VCaP (cell line): ENCODE results near the gene CNN2.

Experiments used
- H3K27ac ChIP-seq: fragments of 450-650 bp; 2 replicates; pipeline ENCODE4 v1.5.1; 2017
- TF ChIP-seq, protein P1 (sequence below): fragments of 450-650 bp; conservative IDR thresholded peaks from 2 replicates; pipeline ENCODE4 v1.5.1; 2017; ENCODE audit warnings: mild to moderate bottlenecking, moderate library complexity

The CNN2 gene

DNA sequence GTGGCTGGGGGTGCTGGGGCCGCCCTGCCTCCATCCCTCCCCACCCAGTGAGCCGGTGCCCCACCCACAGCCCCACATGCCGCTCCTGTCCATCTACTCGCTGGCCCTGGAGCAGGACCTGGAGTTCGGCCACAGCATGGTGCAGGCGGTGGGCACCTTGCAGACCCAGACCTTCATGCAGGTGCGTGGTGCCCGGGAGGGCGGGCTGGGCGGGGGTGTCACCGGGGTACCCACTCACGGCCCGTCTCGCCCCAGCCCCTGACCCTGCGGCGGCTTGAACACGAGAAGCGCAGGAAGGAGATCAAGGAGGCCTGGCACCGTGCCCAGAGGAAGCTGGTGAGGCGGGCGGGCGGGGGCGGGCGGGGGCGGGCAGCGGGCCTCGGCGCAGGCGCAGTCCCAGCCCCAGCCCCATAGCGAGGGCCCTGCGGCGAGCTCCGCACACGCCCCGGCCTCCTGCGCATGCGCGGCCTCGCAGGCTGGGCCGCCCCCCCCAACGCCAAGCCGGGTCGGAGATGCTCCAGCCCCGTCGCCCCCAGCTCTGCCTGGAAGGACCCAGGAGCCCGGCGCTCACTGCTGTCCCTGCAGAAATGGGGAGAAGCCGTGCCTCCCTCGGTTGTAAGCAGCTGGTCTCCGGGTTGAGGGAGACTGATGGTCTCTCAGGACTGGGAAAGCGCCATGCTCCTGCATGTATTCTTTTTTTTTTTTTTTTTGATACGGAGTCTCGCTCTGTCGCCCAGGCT lies 48.3 kb downstream of the CNN2 start:
- TF ChIP-seq, protein P1, sequence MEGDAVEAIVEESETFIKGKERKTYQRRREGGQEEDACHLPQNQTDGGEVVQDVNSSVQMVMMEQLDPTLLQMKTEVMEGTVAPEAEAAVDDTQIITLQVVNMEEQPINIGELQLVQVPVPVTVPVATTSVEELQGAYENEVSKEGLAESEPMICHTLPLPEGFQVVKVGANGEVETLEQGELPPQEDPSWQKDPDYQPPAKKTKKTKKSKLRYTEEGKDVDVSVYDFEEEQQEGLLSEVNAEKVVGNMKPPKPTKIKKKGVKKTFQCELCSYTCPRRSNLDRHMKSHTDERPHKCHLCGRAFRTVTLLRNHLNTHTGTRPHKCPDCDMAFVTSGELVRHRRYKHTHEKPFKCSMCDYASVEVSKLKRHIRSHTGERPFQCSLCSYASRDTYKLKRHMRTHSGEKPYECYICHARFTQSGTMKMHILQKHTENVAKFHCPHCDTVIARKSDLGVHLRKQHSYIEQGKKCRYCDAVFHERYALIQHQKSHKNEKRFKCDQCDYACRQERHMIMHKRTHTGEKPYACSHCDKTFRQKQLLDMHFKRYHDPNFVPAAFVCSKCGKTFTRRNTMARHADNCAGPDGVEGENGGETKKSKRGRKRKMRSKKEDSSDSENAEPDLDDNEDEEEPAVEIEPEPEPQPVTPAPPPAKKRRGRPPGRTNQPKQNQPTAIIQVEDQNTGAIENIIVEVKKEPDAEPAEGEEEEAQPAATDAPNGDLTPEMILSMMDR: no peak
- H3K27ac ChIP-seq: peak overlapping the region; percentile 77

GRCh38 chr19:1076046-1076386 lies 49.6 kb downstream of the CNN2 start:
- TF ChIP-seq, protein P1: no peak
- peak overlapping the region; percentile 77 for H3K27ac ChIP-seq

DNA sequence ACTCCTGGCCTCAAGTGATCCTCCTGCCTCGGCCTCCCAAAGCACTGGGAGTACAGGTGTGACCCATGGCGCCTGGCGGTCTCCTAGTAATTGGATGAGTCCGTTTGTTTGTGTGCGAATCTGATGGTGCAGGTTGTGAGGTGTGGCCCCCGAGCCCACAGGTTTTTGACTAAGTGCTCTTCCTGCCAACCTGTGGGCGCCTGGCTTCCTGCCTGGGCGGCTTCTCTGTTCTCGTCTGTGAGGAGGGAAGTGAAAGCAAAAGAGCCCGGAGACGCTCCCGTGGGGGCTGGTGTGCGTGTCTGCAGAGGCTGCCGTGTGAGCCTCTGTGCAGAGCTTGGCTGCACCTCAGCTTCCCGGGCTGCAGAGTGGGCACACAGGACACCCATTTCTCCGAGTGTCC lies 50.5 kb downstream of the CNN2 start:
- TF ChIP-seq, protein P1: no peak
- H3K27ac ChIP-seq: no peak overlapping the region

DNA sequence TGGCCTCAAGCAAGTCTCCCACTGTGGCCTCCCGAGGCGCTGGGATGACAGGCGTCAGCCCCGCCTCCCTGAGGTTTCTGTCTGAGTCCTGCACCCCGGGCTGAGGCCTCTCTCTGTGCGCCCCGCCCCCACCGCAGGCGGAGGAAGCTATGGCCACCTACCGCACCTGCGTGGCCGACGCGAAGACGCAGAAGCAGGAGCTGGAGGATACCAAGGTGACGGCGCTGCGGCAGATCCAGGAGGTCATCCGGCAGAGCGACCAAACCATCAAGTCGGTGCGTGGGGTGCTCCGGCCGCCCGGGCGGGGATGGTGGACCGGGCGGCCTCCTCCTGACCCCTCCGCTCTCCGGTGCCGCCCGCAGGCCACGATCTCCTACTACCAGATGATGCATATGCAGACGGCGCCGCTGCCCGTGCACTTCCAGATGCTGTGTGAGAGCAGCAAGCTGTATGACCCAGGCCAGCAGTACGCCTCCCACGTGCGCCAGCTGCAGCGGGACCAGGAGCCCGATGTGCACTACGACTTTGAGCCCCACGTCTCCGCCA lies 53.2 kb downstream of the CNN2 start:
- H3K27ac ChIP-seq: no peak overlapping the region
- TF ChIP-seq, protein P1: no peak

DNA sequence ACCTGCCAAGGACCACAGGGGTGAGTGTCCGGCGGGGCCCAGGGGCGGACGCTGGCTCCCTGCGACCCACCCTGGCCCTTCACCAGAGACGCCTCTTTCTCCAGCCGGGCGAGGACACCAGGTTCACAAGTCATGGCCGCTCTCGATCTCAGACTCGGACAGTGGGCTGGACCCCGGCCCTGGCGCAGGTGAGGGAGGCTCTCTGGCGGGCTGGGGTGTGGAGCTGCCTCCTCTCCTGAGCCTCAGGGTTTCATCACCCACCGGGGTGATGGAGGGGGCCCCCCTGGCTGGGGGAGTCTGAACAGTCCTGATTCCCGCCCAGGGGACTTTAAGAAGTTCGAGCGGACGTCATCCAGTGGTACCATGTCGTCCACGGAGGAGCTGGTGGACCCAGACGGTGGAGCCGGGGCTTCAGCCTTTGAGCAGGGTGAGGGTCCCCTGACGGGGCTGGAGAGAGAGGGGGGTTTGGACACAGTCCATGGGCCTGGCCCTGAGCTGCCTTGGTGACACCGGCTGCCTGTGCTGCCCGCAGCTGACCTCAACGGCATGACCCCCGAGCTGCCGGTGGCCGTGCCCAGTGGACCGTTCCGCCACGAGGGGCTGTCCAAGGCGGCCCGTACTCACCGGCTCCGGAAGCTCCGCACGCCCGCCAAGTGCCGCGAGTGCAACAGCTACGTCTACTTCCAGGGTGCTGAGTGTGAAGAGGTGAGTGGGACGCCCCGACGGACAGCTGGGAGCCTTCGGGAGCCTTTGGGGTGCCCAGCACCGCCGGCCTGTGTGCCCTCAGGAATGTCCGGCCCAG lies 54.2 kb downstream of the CNN2 start:
- no peak overlapping the region for H3K27ac ChIP-seq
- TF ChIP-seq, protein P1: no peak

DNA sequence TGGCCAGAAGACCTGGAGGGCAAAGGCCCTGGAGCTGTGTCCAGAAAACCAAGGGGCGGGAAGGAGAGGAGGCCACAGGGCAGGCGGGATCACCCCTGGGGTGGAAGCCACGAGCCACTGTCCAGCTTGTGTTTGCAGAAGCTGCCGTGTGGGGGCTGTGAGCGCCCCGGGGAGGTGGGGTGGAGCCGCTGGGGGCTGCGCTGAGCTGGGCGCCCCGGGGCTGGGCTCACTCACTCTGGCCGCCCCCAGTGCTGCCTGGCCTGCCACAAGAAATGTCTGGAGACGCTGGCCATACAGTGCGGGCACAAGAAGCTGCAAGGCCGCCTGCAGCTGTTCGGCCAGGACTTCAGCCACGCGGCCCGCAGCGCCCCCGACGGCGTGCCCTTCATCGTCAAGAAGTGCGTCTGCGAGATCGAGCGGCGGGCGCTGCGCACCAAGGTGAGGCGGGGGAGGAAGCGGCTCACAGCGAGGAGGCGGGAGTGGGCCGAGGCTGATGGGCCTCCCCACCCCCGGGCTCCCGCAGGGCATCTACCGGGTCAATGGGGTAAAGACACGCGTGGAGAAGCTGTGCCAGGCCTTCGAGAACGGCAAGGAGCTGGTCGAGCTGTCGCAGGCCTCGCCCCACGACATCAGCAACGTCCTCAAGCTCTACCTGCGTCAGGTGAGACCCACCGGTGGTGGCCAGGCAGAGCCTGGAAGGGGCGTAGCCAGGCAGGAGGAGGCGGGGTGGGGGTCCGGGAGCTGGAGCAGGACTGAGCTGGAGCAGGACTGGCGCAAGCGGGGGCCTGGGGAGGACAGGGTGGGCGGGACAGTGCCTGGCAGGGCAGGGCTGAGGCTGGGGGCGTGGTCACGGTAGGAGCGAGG lies 55.1 kb downstream of the CNN2 start:
- 0 out of 2 replicates have a peak overlapping the region, but pooled peaks have one; percentile 26 for H3K27ac ChIP-seq
- TF ChIP-seq, protein P1: no peak
